NCI-H2081 treated with DMSO at 0.1 percent for 48 hours (cell line): ENCODE data around the gene HOXB1.

Source experiments
- DNase-seq: peaks from one replicate; lab custom pipeline; 2025; lab: John Stamatoyannopoulos, UW

The HOXB1 gene

GRCh38 chr17:48567646-48568354 lies 37.0 kb upstream of the HOXB1 start:
- no peak for DNase-seq

GRCh38 chr17:48567209-48567608 lies 36.4 kb upstream of the HOXB1 start:
- no peak for DNase-seq

- no peak for DNase-seq
These were observed 35.9 kb upstream of the HOXB1 start for GRCh38 chr17:48566717-48567116.

- DNase-seq, result no peak
These were observed 35.3 kb upstream of the HOXB1 start for GRCh38 chr17:48565925-48566710.

GRCh38 chr17:48565022-48565554 lies 34.3 kb upstream of the HOXB1 start:
- DNase-seq, result no peak

GRCh38 chr17:48564188-48565021 lies 33.6 kb upstream of the HOXB1 start:
- DNase-seq, result no peak

GRCh38 chr17:48563867-48564187 lies 33.0 kb upstream of the HOXB1 start:
- DNase-seq, result no peak

GRCh38 chr17:48563385-48563838 lies 32.6 kb upstream of the HOXB1 start:
- no peak for DNase-seq

- DNase-seq, result no peak
These were observed 32.1 kb upstream of the HOXB1 start for GRCh38 chr17:48562934-48563333.

GRCh38 chr17:48561884-48562810 lies 31.3 kb upstream of the HOXB1 start:
- DNase-seq, result no peak

GRCh38 chr17:48559840-48560817 lies 29.3 kb upstream of the HOXB1 start:
- DNase-seq, result no peak

GRCh38 chr17:48559122-48559839 lies 28.5 kb upstream of the HOXB1 start:
- no peak for DNase-seq

GRCh38 chr17:48558831-48559121 lies 28.0 kb upstream of the HOXB1 start:
- DNase-seq, result no peak

- DNase-seq, result no peak
These were observed 27.4 kb upstream of the HOXB1 start for GRCh38 chr17:48558057-48558830.

GRCh38 chr17:48556576-48557401 lies 26.0 kb upstream of the HOXB1 start:
- DNase-seq, result no peak

- no peak for DNase-seq
These were observed 25.4 kb upstream of the HOXB1 start for GRCh38 chr17:48556229-48556575.

GRCh38 chr17:48555258-48556228 lies 24.7 kb upstream of the HOXB1 start:
- DNase-seq, result peak; percentile 83
